Measurements from ENCODE around the gene CAMK2A.

GRCh38 chr5:150335778-150336177 is 46.2 kb upstream of the CAMK2A start:
- TF ChIP-seq EZH2 (IDR thresholded peaks at IDR 0.05; ENCODE audit: low read depth) = no peak
- no peak for TF ChIP-seq CTCF (conservative IDR thresholded peaks at IDR 0.05)
